Midbrain (tissue), 1 donor: ENCODE measurements around the gene ZNF521.

Experiments used
- DNase-seq: peaks from one replicate; lab custom pipeline; 2025; lab: John Stamatoyannopoulos, UW

Gene ZNF521

GRCh38 chr18:25351777-25352628, at the start of gene ZNF521:
ZNF521 (minus strand) TSS chr18:25352166; CDS start chr18:25350946, 1,220 bp downstream.
- peak; percentile 89 for DNase-seq

DNA sequence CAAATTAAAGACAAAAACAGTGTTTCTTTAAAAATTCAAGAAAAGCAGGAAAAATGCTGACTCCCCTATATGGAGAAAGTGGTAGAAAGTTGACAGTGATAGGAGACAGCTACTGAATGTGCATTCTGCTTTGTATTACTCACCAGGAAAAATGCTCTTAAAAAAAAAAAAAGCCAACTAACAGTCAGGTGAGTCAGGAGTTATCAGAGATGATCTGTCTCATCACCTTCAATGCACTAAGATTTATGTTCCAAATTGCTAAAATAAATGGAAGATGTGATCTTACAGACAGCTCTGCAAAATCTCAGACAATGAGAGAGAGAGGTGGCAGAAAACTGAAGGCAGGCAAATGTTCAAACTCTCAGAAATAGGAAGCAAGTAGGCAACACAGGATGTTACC, 47.6 kb upstream of the ZNF521 start:
- no peak for DNase-seq

DNA sequence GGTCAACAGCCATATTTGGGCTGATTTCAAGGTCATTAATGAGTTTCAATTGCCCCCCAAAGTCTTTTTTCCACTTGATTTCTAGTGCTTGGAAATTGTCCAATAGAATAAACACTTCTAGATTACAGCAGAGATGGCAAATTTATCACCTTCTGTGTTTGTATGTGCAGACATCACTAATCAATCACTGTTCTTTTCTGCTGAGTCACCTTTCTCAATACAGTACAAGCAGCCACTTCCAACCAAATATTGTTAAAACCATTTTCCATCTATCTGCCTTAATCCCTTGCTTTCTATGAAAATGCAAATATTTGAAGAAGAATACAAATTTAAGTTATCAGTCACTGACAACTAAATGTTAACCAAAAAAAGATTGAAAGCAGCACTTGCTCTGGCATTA, 40.2 kb upstream of the ZNF521 start:
- no peak for DNase-seq

GRCh38 chr18:25373432-25374179, 21.6 kb upstream of the ZNF521 start:
- no peak for DNase-seq

DNA sequence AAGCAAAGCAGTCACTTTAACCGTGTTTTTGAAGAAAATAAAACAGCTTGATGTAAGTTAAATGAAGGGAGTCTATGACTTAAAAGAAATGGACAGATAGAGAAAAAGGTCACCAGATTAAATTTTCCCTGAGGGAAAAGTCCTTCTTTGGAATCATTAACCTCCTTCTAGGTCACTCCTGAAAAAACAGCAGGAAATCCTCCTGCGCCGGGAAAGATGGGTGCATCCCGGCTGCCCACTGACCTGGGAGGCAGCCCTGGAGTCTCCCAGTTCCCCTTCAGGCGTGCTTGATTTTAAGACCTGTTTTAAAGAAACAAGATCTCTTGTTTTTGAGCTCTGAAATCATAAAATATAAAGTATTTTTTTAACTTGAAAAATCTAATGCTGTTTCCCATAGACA, 18.4 kb upstream of the ZNF521 start:
- no peak for DNase-seq

DNA sequence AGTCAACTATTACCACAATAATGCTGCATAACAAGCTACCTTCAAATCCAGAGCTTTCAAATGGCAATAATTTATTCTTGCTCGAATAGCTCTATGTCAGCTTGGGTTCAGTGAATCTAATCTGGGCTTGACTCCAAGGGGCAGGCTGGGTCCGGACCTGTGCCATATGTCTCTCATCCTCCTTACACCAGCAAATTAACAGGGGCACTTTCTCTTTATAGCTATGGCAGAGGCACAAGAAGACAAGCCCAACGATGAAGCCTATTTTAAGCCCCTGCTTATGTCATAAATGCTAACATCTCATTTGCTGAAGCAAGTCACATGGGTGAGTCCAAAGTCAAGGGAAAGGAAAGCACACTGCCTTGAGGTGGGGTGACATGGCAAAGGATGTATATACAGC, 13.3 kb upstream of the ZNF521 start:
- no peak for DNase-seq

- no peak for DNase-seq
Observed at GRCh38 chr18:25364732-25365131, 12.8 kb upstream of the ZNF521 start.

- DNase-seq = no peak
Observed at GRCh38 chr18:25360301-25360899, 8.4 kb upstream of the ZNF521 start.

- no peak for DNase-seq
Observed at GRCh38 chr18:25353080-25353479, 1.1 kb upstream of the ZNF521 start.

DNA sequence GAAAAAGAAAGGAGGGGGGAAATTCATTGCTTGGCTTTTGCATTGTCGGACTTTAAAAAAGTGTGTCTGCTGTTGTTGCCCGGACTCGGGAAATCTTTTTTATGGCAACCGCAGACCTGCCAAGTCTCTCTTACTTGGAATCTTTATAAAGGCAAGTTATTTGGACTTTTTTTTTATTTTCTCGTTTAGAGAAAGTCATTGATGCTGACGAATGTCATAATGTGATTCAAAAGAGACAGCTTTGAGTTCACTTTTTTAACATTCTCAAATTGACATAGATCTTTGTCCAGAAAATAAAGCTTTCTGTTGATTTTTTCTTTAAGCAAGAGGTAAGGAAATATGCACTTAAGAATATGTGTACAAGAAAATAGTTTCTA, 651 bp upstream of the ZNF521 start:
- DNase-seq = no peak

DNA sequence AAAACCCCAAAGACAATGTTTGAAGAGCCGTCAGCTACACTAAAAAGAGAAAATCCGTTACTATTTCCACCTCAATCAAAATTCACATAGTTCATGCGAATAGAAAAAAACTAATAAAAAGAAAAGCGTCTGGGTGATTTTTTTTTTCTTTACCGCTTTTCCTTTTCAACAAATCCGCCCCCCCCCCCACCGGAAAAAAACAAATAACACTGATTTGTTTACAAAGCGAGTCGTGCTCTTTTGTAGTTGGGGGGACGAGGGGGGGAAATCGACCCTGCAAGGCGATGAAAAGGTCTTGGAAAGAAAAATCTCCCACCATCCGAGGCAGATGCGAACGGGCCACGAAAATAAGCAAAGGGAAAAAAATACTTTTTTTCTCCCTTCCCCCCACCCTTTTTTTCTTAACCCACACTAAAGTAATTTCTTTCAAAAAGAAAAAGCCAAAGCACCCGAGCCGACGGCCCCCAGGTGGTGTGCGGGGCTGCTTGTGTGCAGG, 638 bp downstream of the ZNF521 start:
- no peak for DNase-seq

GRCh38 chr18:25350489-25351251, 1.3 kb downstream of the ZNF521 start:
- peak; percentile 63 for DNase-seq

- no peak for DNase-seq
Observed at GRCh38 chr18:25349926-25350487, 2.0 kb downstream of the ZNF521 start.

- DNase-seq = peak; percentile 82
Observed at GRCh38 chr18:25349131-25349925, 2.6 kb downstream of the ZNF521 start.

GRCh38 chr18:25348386-25349130, 3.4 kb downstream of the ZNF521 start:
- no peak for DNase-seq

DNA sequence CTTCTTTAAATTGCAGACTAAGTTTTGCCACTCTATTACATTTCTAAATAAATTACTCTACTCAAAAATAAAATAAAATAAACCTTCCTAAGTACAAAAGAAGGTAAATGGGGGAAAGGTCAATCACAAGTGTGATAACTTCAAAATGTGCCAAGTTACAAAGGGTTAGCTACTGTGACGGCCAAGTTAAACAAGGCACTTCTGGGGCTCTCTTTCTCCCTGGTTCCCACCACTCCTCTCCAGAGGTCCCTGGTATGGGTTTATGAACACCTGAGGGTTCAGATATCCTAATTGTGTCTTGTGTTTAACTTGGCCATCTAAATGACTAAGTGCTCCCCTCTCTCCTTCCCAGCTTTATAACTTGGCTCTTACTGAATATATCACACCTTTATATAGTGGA, 5.4 kb downstream of the ZNF521 start:
- no peak for DNase-seq

- no peak for DNase-seq
Observed at GRCh38 chr18:25345081-25345866, 6.7 kb downstream of the ZNF521 start.

DNA sequence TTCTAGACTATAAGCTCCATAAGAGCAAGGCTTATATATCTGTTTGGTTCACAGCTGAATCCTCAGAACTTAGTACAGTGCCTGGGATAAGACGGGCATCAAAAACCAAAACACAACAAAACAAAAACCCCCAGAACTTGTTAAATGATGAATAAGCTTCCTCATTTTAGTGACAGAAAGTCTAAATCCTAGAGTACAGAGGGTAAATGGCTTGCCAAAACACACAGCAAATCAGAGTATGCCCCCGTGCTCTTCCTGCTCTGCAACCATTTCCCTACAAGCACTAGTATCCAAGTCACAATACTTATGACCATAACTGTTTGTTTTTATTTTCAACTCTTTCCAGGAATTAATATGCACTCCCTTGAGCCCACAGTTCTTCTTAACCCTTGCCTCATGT, 10.1 kb downstream of the ZNF521 start:
- no peak for DNase-seq

GRCh38 chr18:25340762-25341161, 11.2 kb downstream of the ZNF521 start:
- DNase-seq = no peak
